ENCODE results near the gene STAG1.

- TF ChIP-seq CTCF (IDR thresholded peaks at IDR 0.05), result no peak
- TF ChIP-seq POLR2A (IDR thresholded peaks at IDR 0.05), result no peak
Measured at GRCh38 chr3:136495213-136495612, 257.0 kb downstream of the STAG1 start.
